Smooth muscle cell of the brain vasculature (primary cell): ENCODE measurements around the gene XPO1.

ENCODE experiments used
- DNase-seq: peaks from one replicate; pipeline ENCODE4 v3.0.0-alpha.2; 2012; ENCODE audit warnings: low read depth, low spot score

Gene XPO1

GRCh38 chr2:61431345-61431744 is 106.8 kb downstream of the XPO1 start:
- DNase-seq: no peak
